NCI-H128 (cell line): ENCODE results near the gene HTRA3.

ENCODE experiments used
- DNase-seq: peaks from one replicate; lab custom pipeline; 2025; ENCODE audit not compliant: unreplicated experiment; lab: John Stamatoyannopoulos, UW

Gene HTRA3

DNA sequence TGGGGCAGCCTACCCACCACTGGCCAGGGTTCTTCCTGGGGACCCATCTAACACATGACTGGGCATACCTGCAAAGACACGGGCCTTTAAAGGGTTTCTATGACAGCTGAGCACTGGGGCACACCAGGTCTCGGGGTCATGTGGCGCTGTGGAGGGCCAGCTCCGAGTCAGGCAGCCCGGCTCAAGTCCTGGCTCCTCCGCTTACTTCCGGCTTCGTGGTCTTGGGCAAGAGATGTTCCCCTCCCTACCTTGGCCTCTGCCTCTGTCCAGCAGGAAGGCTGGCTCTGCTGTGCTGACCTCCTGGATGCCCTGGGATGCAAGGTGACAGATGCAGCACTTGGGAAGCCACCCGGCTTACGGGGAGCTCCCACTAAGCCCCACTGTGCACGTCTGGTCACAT is 37.6 kb downstream of the HTRA3 start:
- DNase-seq = no peak

DNA sequence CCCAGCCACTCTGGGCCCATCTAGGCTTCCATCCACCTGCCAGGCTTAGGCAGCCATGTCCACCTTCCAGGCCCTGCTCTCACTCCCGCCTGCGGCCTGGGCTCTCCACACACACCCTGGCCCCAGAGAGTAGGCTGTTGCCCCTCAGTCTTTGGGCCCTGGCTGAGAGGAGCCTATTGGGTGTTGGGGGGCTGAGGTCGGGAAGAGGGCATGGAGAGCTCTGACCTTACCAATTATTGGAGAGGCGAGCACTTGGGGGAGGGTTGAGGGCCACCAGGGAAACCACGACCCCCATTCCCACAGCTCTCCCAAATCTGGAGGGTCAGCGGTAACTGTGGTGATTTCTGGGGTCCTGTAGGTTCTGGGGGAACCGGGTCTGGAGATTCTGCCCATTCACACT is 38.2 kb downstream of the HTRA3 start:
- DNase-seq = no peak

DNA sequence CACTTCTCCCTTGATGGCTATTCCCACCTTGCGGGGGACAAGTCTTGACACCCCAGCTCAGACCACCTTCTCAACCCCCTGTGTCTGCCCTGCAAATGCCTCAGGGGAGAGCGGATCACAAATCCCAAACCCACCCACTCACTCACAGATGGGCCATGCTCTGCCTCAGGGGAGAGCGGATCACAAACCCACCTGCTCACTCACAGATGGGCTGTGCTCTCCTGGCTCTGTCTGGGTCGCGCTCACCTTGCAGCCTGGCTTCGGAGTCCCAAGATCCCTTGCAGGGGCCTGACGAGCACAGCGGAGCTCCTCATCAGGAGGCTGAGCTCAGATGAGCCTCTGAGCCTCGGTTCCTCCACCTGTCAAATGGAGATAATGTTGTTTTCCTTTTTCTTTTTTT is 38.6 kb downstream of the HTRA3 start:
- no peak for DNase-seq

DNA sequence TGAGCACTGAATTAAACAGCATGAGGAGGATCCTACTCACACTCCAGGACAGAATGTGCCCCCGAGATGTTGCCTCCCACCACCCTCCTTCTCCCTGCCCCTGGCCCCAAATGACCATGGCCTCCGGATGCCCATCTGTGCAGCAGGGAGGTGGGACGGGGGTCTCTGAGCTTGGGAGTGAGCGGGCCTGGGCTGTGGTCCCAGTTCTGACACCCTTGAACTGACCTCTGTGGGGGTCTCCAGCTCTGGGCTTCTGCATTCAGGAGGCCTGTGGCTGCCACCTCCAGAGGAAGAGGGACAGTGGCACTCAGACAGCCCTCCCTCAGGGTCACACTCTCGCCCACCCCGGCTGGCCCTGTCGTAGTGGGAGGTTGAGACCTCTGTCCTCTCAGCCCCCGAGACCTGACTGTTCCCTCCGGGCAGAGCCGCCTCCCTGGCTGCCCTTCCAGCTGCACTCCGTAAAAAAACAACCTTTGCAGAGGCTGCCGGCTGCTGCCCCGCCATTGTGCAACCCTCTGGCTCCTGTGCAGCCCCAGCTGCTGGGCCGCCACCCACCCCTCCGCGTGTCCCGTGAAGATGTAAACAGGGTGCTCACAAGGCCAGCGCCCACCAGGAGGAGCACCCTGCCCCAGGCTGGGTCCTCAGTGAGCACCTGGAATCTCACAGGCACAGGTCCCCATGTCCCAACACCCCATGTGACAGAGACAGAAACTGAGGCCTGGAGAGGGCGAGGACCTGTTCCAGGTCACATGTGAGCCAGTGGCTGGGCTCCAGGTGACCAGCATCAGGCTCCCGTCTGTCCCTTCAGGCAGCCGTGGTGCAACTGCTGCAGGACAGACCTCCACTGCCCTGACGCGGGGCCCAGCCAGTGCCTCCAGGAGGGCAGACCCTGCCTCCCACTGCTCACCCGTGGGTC is 39.6 kb downstream of the HTRA3 start:
- no peak for DNase-seq

DNA sequence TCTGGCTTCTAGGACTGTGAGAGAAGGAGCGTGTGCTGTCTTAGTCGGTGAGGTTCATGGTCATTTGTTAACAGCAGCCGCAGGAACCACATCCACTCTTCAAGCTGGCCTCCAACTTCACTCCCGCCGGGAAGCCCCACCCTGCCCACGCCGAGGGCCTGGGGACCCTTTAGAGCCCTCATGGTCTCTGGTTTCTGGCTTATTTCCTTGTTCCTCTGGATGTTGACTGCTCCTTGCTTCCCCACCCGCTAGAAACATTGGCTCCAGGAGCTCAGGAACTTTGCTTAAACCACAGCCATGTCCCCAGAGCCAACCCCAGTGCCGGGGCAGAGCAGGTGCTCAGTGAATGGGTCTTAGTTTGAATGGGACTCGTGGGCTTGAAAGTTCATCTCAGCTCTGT is 40.8 kb downstream of the HTRA3 start:
- DNase-seq = no peak

DNA sequence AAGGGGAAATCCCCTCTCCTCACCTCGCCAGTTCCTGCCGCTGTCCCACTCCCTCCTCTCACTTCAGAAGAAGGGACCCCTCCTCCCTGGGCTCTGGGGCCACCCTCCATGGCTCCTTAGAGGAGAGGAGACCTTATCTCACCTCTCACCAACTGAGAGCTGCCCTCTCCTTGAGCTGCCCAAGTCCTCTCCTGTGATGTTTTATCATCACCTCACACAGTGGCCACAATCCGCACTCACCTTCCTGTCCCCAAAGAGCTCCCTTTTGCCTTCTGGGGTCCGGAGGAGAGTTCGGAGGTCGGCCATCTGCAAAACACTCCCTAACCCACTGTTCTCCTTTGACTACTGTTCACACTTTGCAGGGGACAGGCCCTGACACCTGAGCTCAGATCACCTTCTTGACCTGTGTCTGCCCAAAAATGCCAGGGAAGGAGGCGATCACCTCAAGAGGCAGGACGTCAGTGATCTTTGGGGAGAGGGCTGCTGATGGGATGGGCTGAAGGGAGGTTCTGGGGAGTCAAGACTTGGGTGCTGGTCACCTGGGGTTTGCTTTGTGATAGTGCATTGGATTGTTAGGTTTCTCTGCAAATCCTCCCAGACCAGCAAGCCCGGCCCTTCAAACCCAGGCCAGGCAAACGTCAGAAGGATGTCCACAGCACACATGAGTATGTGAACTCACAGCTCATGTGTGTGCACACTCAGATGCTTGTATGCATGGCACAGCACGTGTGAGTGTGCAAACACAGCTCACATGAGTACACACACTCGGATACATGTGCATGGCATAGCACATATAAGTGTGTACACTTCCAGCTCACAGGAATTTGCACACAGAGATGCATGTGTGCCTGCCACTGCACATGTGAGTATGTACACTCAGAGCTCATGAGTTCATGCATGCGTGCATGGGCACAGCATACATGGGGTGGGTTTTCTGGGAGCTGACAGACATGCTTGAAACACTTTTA is 41.8 kb downstream of the HTRA3 start:
- no peak for DNase-seq

DNA sequence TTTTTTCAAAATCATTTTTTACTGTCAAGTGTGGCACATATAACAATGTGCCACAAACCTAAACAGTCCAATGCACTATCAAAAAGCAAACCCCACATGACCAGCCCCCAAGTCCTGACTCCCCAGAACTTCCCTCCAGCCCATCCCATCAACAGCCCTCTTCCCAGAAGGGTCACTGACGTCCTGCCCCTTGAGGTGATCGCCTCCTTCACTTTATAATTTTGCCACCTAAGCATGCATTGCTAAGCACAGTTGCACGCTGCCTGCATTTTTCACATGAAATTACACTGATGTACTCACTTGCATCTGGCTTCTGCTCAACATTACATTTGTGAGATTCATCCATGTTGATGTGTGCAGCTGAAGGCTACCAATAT is 42.5 kb downstream of the HTRA3 start:
- DNase-seq = no peak

DNA sequence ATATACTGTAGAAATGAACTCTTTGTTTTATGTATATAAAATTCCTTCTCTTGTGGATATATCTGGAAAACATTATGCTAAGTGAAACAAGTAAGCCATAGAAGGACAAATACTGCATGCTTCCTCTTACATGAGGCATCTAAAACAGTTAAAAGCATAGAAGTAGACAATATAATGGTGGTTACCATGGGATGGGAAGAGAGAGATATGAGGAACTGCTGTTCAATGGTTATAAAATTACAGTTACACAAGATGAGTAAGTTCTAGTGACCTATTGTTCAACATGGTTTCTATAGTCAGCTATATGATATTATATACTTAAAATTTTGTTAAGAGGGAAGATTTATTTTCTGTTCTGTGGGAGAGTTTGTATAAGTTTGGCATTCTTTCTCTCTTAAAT is 43.4 kb downstream of the HTRA3 start:
- DNase-seq = no peak

DNA sequence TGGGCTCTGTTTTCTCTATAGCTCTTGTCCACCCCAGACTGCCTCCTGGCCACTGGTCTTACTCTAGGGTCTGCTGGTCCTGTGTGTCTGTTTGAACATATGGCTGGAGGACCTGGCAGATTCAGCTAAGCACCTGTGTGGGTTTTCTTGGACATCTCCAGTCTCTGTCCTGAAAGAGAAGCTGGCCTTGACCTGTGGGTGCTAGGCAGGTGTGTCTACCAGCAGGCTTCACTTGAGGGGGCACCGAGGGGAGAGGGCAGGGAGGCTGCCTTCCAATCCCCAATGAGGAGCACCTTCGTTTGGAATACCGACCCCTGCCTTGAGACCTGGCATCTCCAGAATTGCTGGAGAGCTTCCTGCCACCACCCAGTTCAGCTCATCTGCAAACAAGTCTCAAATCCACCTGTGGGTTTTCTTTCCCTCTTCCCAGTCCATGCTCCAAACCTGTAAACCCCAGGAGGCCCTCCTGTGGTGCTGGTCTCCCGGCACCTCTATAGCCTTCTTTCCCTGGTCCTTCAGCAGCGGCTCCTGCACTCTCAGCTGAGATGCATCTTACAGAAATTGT is 45.2 kb downstream of the HTRA3 start:
- DNase-seq = no peak

DNA sequence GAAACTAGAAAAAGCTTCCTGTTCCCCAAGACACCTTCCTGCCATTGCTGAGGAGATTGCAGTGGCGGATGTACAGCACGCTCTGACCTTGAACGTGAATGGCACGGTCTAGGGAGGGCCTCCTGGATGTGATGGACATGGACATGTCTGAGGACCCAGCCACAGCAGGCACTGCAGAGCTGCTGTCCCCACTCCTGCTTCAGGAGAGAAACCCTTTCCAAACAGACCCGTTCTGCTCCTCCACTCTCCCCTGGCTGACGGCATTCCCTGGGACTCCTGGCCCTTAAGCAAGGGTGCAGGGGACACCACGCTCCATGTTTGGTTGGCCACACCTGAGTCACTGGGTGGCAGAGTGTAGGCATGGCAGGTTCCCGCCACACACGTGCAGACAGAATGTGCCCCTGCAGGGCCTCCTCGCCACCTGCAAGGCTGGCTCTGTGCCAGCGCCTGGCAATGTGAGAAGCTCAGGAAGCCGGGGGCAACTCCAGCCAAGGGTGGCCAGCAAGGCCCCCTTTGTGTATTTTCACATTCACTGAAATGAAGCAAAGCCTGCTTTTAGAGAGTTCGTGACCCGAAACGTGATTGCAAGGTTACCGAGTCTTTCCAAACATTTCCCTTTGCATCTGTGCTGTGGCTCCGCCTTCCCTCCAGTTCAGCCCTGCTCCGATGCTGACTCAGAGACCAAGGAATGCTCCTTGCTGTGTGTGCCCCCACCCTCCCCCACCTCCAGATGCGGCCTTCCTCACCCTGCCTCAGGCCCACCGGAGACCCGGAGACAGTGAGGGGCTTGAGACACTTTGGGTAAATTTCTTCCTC is 46.1 kb downstream of the HTRA3 start:
- DNase-seq = peak; percentile 6

DNA sequence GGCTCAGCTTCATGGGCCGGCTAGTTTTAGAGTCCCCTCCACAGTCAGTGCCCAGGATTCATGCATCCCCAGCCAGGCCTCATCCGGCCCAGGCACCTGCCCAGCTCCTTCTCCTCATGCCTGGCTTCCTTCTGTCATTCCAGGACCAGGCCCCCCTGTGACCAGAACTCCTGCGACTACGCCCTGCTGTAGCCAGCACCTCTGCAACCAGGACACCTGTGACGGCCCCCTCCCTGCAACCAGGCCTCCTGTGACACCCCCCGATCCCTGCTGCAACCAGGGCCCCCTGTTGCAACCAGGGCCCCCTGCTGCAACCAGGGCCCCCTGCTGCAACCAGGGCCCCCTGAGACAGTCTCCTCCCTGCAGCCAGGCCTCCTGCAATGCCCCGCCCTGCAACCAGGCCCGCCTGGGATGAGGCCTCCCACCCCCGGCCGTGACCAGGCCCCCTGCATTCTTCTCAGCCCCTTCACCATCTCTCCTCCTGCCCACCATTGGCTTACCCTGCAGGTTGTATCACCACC is 46.8 kb downstream of the HTRA3 start:
- no peak for DNase-seq

DNA sequence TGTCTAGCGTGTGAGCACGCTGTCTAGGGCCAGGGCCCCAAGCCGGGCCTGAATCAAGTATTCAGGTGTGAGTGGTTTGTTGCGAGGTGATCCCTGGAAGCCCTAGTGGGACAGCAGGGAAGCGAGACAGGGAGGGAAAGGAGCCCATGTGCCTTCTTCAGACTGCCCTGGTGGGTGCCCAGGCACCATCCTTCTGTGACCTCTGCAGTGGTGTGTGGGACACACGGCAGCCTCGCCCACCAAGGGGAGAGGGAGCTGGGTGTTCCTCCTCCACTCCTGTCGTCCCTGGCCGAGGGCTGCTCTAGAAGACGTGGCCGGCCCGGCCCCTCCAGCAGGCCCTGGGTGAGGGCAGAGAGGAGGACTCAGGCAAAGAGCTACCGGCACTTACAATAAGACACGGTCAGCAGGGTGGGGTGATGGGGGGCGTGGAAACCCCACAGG is 47.4 kb downstream of the HTRA3 start:
- DNase-seq = no peak

DNA sequence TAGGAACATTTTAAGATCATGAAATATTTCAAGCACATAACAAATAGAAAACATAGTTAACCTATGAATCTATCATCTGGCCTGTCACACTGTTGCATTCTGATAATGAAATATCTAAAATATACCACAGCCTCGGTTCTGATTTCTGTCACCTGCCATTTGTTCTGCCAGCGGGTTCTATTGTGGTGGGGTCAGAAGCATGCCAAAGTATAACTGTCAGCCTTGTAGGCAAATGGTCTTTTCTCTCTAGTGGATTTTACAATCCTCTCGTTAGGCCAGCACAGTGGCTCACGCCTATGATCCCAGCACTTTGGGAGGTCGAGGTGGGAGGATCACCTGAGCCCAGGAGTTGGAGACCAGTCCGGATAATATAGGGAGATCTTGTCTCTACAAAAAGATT is 47.9 kb downstream of the HTRA3 start:
- no peak for DNase-seq

DNA sequence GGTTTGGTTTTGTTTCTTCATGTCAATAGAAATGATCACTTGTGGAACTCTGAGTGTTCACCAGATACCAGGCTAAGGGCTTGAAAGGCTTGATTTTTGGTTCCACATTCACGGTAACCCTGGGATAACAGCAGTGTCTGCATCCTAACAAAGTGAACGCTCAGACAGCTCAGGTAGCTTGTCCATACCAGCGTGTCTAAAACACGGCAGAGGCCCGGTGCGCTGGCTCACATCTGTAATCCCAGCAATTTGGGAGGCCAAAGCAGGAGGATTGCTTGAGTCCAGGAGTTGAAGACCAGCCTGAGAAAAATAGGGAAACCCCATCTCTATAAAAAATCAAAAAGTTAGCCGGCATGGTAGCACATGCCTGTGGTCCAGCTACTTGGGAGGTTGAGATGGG is 49.0 kb downstream of the HTRA3 start:
- DNase-seq = no peak

DNA sequence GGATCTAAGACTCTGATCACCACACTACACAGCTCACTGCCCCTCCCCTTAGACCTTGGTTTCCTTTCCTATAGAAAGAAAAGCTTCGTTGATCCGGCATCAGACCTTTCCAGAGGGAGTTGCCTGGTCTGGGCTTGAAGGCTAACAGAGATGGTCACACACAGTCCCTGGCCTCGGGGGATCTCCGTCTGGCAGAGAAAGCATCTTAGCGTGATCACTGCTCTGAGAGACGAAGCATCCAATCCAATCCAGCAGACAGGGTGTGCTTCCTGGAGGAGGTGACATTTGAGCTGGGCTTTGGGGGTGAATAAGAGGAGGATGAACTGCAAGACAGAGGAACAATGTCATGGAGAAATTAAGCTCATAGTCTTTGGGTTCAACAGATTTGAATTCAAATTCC is 49.5 kb downstream of the HTRA3 start:
- DNase-seq = no peak

DNA sequence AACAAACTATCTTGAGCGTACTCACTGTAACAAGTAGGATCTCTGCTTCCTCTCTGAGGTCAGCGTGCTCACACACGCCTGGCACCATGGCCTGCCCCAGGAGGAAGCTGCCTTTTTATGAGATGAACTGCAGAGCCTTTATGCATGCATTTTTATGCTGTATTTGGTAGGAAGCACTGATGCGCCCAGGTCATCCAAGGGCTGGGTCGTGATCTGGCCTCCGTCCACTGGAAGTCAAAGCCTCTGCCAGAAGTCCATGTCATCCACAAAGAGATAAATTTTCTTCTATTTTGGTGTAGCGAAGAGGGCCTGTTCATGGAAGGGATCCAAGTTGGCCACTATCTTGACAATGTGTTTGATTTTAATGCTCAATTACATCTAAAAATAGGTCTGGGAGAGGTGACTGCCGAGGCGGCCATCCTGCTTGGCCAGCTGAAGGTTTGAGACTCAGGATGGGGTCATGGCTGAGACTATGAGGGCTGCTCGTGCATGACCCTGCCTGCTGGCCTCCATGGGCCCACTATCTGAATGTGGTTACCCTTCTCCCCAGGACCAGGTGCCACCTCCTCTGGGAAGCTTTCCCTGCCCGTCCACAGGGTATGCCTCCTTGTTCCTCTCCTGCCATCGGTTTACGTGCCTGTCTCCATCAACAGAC is 50.3 kb downstream of the HTRA3 start:
- no peak for DNase-seq

DNA sequence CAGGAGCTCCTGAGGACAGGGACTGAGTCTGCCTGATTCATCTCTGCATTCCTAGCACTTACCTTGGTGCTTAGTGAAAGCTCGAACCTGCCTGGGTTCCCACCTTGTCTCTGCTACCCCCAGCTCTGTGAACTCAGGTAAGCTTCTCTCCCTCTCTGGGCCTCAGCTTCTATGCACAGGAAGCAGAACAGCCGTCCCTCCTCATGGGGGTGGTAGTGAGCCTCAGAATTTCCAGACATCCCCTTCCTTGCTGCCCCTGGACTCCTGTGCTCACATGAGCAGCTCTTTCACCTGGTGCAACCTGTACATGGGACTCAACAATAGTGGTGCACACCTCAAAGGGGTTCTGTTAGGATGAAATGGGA is 50.8 kb downstream of the HTRA3 start:
- no peak for DNase-seq

DNA sequence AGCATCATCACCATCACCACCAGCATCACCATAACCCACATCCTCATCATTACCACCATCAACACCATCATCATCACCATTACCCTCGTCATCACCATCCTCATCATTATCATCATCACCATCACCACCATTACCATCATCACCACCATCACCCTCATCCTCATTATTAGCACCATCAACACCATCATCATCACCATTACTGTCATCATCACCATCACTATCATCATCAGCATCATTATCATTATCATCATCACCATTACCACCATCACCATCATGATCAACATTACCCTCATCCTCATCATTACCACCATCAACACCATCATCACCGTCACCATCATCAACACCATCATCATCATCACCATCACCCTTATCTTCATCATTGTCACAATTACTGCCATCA is 51.7 kb downstream of the HTRA3 start:
- no peak for DNase-seq

DNA sequence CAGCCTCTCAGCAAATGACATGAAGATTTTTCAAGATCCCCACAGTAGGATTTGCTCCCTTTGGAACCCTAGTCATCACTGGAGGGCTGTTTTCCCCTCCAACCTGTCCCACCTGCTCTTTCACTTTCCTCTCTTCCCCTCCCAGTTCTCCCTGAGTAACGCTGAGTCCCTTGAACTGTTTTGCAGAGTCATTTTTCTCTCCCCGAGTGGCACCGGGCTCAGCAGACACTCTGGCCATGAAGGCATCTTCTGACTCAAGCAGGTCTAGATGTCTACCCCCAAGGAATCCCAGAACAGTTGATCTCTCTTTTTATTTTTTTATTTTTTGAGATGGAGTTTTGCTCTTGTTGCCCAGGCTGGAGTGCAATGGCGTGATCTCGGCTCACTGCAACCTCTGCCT is 52.2 kb downstream of the HTRA3 start:
- no peak for DNase-seq
